HepG2 (cell line): ENCODE results near the gene RERE. TPM values are rescaled to one million over a fixed set of nuclear protein-coding genes. Genes with fewer than 3 reads are reported as not detected.
A peak's percentile ranks its signal among the peaks of the same experiment; 100 is the strongest.

Source experiments
- CENPT ChIP-seq: sonication (generic); formaldehyde crosslinking; IDR thresholded peaks from 2 replicates; pipeline ENCODE4 v1.8.0; 2022; ENCODE audit warnings: low read depth, mild to moderate bottlenecking, moderate library complexity, missing genetic modification reagents
- DPF2 ChIP-seq: sonication (generic); formaldehyde crosslinking; IDR thresholded peaks from 2 replicates; pipeline ENCODE4 v1.4.0; 2020; ENCODE audit warnings: mild to moderate bottlenecking, low read depth, missing genetic modification reagents, borderline replicate concordance
- HMG20B ChIP-seq: conservative IDR thresholded peaks from 2 replicates; pipeline ENCODE4 v1.6.1; 2016; ENCODE audit warnings: missing genetic modification reagents, missing compliant biosample characterization
- HNRNPL ChIP-seq: fragments of 200-400 bp; formaldehyde crosslinking; IDR thresholded peaks from 2 replicates; pipeline ENCODE4 v1.6.1; 2017; ENCODE audit warnings: mild to moderate bottlenecking, low read depth, low read length
- HOXA3 ChIP-seq: sonication (generic); formaldehyde crosslinking; IDR thresholded peaks from 2 replicates; pipeline ENCODE4 v1.5.0; 2020; ENCODE audit warnings: missing genetic modification reagents
- MAZ ChIP-seq, 2 experiments: sonication (generic) in 1 of 2; formaldehyde crosslinking in 1 of 2; IDR thresholded peaks; 2 replicates each; pipeline versions ENCODE4 v1.5.0 to v1.6.1; 2012 to 2020; ENCODE audit warnings: low read depth in 2 of 2, mild to moderate bottlenecking in 2 of 2, borderline replicate concordance in 1 of 2, improper control_type of control experiment in 1 of 2, low read length in 1 of 2, missing genetic modification reagents in 1 of 2, moderate library complexity in 1 of 2
- MEIS1 ChIP-seq: sonication (generic); formaldehyde crosslinking; IDR thresholded peaks from 2 replicates; pipeline ENCODE4 v1.9.0; 2021; ENCODE audit warnings: mild to moderate bottlenecking, missing genetic modification reagents, moderate library complexity, borderline replicate concordance
- ONECUT2 ChIP-seq: sonication (generic); formaldehyde crosslinking; IDR thresholded peaks from 2 replicates; pipeline ENCODE4 v1.4.0; 2020; ENCODE audit warnings: missing genetic modification reagents
- PITX1 ChIP-seq: sonication (generic); formaldehyde crosslinking; IDR thresholded peaks from 2 replicates; pipeline ENCODE4 v1.5.1; 2020; ENCODE audit warnings: mild to moderate bottlenecking, missing genetic modification reagents
- PPARG ChIP-seq: conservative IDR thresholded peaks from 2 replicates; pipeline ENCODE4 v1.6.1; 2016; ENCODE audit warnings: missing biosample characterization, missing genetic modification reagents
- PRPF4 ChIP-seq: fragments of 200-400 bp; formaldehyde crosslinking; IDR thresholded peaks from 2 replicates; pipeline ENCODE4 v1.6.1; 2016; ENCODE audit warnings: low read length, low read depth; ENCODE audit not compliant: poor library complexity, severe bottlenecking
- RBAK ChIP-seq: sonication (generic); formaldehyde crosslinking; IDR thresholded peaks from 2 replicates; pipeline ENCODE4 v1.5.1; 2020; ENCODE audit warnings: mild to moderate bottlenecking, missing genetic modification reagents
- RFXAP ChIP-seq: sonication (generic); formaldehyde crosslinking; IDR thresholded peaks from 2 replicates; pipeline ENCODE4 v1.4.0; 2020; ENCODE audit warnings: missing genetic modification reagents, borderline replicate concordance
- STAG1 ChIP-seq: sonication (generic); formaldehyde crosslinking; IDR thresholded peaks from 2 replicates; pipeline ENCODE4 v1.4.0; 2020; ENCODE audit warnings: missing genetic modification reagents
- YEATS2 ChIP-seq: sonication (generic); formaldehyde crosslinking; IDR thresholded peaks from 2 replicates; pipeline ENCODE4 v1.4.0; 2020; ENCODE audit warnings: missing genetic modification reagents, borderline replicate concordance
- ZFP37 ChIP-seq: sonication (generic); formaldehyde crosslinking; IDR thresholded peaks from 2 replicates; pipeline ENCODE4 v1.4.0; 2020; ENCODE audit warnings: missing genetic modification reagents, borderline replicate concordance
- ZNF232 ChIP-seq: sonication (generic); formaldehyde crosslinking; IDR thresholded peaks from 2 replicates; pipeline ENCODE4 v1.4.0; 2020; ENCODE audit warnings: missing genetic modification reagents, borderline replicate concordance
- ZNF33B ChIP-seq: sonication (generic); formaldehyde crosslinking; IDR thresholded peaks from 2 replicates; pipeline ENCODE4 v1.5.1; 2020; ENCODE audit warnings: mild to moderate bottlenecking, missing genetic modification reagents
- ZNF605 ChIP-seq: sonication (generic); formaldehyde crosslinking; IDR thresholded peaks from 2 replicates; pipeline ENCODE4 v1.8.0; 2022; ENCODE audit warnings: mild to moderate bottlenecking, missing genetic modification reagents
- ZNF724P ChIP-seq: sonication (generic); formaldehyde crosslinking; IDR thresholded peaks from 2 replicates; pipeline ENCODE4 v1.8.0; 2022; ENCODE audit warnings: missing genetic modification reagents, borderline replicate concordance
- polyA plus RNA-seq, 8 experiments: library from polyadenylated mRNA; depleted of rRNA in 3 of 8; stranded (reverse) in 7 of 8; unstranded in 1 of 8; fragments of >200 nt; fragmentation: Illumina TruSeq in 4 of 8; extraction: Trizol in 4 of 8; gene quantifications; 2 replicates each; pipeline versions ENCODE4 v1.2.1 to v1.2.3, GENCODE V29; 2011 to 2016; ENCODE audit warnings: low read depth in 4 of 8, missing spikeins in 1 of 8, mixed read lengths in 1 of 8; ENCODE audit not compliant: insufficient read depth in 1 of 8
- total RNA-seq, 5 experiments: library from RNA; depleted of rRNA; stranded (reverse); fragments of >200 nt; fragmentation: Illumina TruSeq; extraction: Trizol; gene quantifications; 2 replicates each; pipeline ENCODE4 v1.2.3, GENCODE V29; 2016; ENCODE audit warnings: low read depth in 1 of 5
- TF ChIP-seq, protein P1 (sequence below): sonication (generic); formaldehyde crosslinking; IDR thresholded peaks from 2 replicates; pipeline ENCODE4 v1.5.0; 2020; ENCODE audit warnings: mild to moderate bottlenecking, missing genetic modification reagents
- TF ChIP-seq, protein P2 (sequence below): sonication (generic); formaldehyde crosslinking; IDR thresholded peaks from 2 replicates; pipeline ENCODE4 v1.5.0; 2020; ENCODE audit warnings: mild to moderate bottlenecking, low read depth, missing genetic modification reagents, borderline replicate concordance
- TF ChIP-seq, protein P3 (sequence below): sonication (generic); formaldehyde crosslinking; conservative IDR thresholded peaks from 2 replicates; pipeline ENCODE4 v1.8.1; 2023; ENCODE audit warnings: missing genetic modification reagents
- TF ChIP-seq, protein P4 (sequence below): sonication (generic); formaldehyde crosslinking; IDR thresholded peaks from 2 replicates; pipeline ENCODE4 v1.4.0; 2020; ENCODE audit warnings: missing genetic modification reagents, borderline replicate concordance

RERE gene
- total and polyA plus RNA-seq, 2 of the 13 experiments (the other 11 are each of a cell fraction or from before 2014, with no cell fraction given): 18.3 to 21.9 TPM

DNA sequence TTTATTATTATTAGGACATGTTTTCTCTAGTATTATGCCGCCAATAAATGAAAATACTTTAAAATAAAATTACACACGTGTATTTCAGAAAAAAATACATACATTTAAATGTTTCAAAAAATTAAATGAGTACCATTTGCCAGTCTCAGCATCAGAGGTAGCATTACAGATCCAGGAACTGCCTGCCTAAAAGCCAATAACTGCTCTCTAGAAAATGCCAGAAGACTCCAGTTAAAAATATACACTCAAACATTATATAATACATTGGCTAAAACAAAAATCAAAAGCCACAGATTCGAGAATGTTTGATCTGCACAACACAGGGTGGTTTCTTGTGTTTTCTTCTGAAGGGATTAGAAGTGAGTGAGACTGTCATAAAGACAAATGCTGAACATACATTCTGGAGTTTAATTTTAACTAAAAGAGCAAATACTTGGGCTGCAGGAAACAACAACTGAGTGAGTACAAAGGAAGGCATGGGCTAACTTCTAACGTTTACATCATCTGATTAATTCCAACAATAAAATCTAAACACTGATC lies 105.5 kb downstream of the RERE start (continued):
- TF ChIP-seq, protein P1, sequence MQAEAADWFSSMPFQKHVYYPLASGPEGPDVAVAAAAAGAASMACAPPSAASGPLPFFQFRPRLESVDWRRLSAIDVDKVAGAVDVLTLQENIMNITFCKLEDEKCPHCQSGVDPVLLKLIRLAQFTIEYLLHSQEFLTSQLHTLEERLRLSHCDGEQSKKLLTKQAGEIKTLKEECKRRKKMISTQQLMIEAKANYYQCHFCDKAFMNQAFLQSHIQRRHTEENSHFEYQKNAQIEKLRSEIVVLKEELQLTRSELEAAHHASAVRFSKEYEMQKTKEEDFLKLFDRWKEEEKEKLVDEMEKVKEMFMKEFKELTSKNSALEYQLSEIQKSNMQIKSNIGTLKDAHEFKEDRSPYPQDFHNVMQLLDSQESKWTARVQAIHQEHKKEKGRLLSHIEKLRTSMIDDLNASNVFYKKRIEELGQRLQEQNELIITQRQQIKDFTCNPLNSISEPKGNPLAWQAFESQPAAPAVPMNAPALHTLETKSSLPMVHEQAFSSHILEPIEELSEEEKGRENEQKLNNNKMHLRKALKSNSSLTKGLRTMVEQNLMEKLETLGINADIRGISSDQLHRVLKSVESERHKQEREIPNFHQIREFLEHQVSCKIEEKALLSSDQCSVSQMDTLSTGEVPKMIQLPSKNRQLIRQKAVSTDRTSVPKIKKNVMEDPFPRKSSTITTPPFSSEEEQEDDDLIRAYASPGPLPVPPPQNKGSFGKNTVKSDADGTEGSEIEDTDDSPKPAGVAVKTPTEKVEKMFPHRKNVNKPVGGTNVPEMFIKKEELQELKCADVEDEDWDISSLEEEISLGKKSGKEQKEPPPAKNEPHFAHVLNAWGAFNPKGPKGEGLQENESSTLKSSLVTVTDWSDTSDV (CRISPR knock-in tag): no peak
- TF ChIP-seq CENPT (CRISPR knock-in tag): no peak
- TF ChIP-seq, protein P2, sequence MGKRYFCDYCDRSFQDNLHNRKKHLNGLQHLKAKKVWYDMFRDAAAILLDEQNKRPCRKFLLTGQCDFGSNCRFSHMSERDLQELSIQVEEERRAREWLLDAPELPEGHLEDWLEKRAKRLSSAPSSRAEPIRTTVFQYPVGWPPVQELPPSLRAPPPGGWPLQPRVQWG (CRISPR knock-in tag): no peak
- TF ChIP-seq ZNF724P (CRISPR knock-in tag): no peak
- no peak for TF ChIP-seq HOXA3 (CRISPR knock-in tag)
- TF ChIP-seq MAZ (IDR thresholded peaks at IDR 0.05; ENCODE audit: borderline replicate concordance, low read depth, low read length): no peak
- no peak for TF ChIP-seq MAZ (CRISPR knock-in tag; IDR thresholded peaks at IDR 0.05; ENCODE audit: low read depth)
- TF ChIP-seq HMG20B: 0 out of 2 replicates have a peak, but pooled peaks have one; percentile 35
- TF ChIP-seq ONECUT2 (CRISPR knock-in tag): 0 out of 2 replicates have a peak, but pooled peaks have one; percentile 15
- TF ChIP-seq STAG1 (CRISPR knock-in tag): no peak
- TF ChIP-seq HNRNPL: no peak
- peak; percentile 0; the same call in 1 of the 2 replicates for TF ChIP-seq PPARG (CRISPR knock-in tag)
- TF ChIP-seq ZNF33B (CRISPR knock-in tag): no peak
- no peak; the same call in 1 of the 2 replicates for TF ChIP-seq YEATS2 (CRISPR knock-in tag)
- TF ChIP-seq RFXAP (CRISPR knock-in tag): no peak
- TF ChIP-seq DPF2: 0 out of 2 replicates have a peak, but pooled peaks have one; percentile 62
- TF ChIP-seq ZNF605: no peak
- TF ChIP-seq RBAK: no peak
- TF ChIP-seq PRPF4: no peak
- no peak for TF ChIP-seq ZFP37 (CRISPR knock-in tag)
- TF ChIP-seq MEIS1 (CRISPR knock-in tag): peak; percentile 85
- no peak for TF ChIP-seq ZNF232 (CRISPR knock-in tag)
- TF ChIP-seq, protein P3, sequence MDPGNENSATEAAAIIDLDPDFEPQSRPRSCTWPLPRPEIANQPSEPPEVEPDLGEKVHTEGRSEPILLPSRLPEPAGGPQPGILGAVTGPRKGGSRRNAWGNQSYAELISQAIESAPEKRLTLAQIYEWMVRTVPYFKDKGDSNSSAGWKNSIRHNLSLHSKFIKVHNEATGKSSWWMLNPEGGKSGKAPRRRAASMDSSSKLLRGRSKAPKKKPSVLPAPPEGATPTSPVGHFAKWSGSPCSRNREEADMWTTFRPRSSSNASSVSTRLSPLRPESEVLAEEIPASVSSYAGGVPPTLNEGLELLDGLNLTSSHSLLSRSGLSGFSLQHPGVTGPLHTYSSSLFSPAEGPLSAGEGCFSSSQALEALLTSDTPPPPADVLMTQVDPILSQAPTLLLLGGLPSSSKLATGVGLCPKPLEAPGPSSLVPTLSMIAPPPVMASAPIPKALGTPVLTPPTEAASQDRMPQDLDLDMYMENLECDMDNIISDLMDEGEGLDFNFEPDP (CRISPR knock-in tag): no peak
- peak; percentile 92 for TF ChIP-seq PITX1 (CRISPR knock-in tag)
- TF ChIP-seq, protein P4, sequence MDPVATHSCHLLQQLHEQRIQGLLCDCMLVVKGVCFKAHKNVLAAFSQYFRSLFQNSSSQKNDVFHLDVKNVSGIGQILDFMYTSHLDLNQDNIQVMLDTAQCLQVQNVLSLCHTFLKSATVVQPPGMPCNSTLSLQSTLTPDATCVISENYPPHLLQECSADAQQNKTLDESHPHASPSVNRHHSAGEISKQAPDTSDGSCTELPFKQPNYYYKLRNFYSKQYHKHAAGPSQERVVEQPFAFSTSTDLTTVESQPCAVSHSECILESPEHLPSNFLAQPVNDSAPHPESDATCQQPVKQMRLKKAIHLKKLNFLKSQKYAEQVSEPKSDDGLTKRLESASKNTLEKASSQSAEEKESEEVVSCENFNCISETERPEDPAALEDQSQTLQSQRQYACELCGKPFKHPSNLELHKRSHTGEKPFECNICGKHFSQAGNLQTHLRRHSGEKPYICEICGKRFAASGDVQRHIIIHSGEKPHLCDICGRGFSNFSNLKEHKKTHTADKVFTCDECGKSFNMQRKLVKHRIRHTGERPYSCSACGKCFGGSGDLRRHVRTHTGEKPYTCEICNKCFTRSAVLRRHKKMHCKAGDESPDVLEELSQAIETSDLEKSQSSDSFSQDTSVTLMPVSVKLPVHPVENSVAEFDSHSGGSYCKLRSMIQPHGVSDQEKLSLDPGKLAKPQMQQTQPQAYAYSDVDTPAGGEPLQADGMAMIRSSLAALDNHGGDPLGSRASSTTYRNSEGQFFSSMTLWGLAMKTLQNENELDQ (CRISPR knock-in tag): no peak
